ENCODE measurements around the gene PHF2.
"Not testable (repeated sequence)": the region's sequence is repeated elsewhere in the genome, so short reads cannot be mapped to it uniquely, and the experiment has no call there.

Gene PHF2

DNA sequence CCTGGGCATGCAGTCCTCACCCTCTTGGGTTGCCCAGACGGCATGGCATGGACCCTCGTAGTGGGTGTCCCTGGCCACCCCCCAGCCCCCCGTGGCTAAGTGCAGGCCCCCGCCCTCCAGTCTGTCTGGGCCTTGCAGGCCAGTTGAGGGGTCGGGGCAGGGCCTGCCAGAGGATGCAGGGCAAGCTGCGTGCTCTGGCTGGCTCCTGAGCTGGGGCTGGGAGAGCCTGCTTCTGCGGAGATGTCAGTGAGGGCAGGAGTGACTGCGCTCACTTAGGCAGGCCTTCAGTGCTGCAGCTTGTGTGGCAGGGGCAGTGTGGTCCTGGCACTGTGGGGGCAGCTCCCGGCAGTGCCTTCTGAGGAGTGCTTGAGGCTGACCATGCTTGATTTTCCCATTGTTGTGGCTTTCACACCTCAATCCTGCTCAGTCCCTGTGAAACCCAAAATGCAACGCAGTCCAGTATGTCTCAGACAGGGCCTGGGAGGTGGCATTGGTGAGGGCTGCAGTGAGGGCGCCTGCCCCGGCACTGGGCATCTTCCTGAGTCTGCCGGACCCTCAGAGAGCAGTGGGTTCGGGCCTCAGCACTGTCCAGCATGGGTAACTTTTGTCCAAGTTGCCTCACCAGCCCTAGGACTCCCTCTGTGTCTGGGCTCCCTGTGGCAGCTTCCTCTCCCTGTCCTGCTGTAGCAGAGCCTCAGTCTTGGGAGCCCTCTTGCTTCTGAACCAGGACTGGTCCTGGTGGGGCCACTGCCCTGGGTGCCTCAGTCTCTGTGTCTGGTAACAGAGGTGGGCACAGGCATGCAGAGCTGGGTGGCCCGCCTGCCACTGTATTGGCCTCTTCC is 93.0 kb downstream of the PHF2 start:
- TF ChIP-seq, protein P1, sequence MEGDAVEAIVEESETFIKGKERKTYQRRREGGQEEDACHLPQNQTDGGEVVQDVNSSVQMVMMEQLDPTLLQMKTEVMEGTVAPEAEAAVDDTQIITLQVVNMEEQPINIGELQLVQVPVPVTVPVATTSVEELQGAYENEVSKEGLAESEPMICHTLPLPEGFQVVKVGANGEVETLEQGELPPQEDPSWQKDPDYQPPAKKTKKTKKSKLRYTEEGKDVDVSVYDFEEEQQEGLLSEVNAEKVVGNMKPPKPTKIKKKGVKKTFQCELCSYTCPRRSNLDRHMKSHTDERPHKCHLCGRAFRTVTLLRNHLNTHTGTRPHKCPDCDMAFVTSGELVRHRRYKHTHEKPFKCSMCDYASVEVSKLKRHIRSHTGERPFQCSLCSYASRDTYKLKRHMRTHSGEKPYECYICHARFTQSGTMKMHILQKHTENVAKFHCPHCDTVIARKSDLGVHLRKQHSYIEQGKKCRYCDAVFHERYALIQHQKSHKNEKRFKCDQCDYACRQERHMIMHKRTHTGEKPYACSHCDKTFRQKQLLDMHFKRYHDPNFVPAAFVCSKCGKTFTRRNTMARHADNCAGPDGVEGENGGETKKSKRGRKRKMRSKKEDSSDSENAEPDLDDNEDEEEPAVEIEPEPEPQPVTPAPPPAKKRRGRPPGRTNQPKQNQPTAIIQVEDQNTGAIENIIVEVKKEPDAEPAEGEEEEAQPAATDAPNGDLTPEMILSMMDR (IDR thresholded peaks at IDR 0.05; ENCODE audit: insufficient read depth, low read length, poor library complexity, severe bottlenecking): no peak
- no peak for DNase-seq (ENCODE audit: extremely low read depth, insufficient read length)
- peaks cover 2% of the 10 kb centered on the region; the same call in 1 of the 2 replicates for H3K36me3 ChIP-seq (ENCODE audit: control insufficient read depth, insufficient read depth, low read length)

DNA sequence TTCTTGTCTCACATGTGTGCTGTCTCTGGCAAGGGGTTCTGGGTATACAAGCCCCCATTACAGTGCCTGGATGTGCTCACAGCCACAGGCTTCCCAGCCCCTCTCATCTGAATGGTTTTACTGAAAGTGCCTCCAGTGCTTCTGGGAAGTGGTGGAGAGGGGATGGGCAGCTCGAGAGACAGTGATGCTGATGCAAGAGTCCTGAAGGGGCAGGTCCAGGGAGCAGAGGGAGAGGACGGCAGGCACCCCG is 93.5 kb downstream of the PHF2 start:
- TF ChIP-seq, protein P1 (IDR thresholded peaks at IDR 0.05; ENCODE audit: insufficient read depth, low read length, poor library complexity, severe bottlenecking): no peak
- peaks cover 2% of the 10 kb centered on the region for H3K36me3 ChIP-seq (ENCODE audit: control insufficient read depth, insufficient read depth, low read length)

More for the DNA sequence above, 93.0 kb downstream of the PHF2 start:
- Histone ChIP-seq H3K4me3 (replicated peaks; ENCODE audit: low read depth, low read length) (no peak overlapping the region), H3K27me3 (replicated peaks; ENCODE audit: control insufficient read depth, insufficient read depth, low read length) (no peaks in the 10 kb centered on the region)

DNA sequence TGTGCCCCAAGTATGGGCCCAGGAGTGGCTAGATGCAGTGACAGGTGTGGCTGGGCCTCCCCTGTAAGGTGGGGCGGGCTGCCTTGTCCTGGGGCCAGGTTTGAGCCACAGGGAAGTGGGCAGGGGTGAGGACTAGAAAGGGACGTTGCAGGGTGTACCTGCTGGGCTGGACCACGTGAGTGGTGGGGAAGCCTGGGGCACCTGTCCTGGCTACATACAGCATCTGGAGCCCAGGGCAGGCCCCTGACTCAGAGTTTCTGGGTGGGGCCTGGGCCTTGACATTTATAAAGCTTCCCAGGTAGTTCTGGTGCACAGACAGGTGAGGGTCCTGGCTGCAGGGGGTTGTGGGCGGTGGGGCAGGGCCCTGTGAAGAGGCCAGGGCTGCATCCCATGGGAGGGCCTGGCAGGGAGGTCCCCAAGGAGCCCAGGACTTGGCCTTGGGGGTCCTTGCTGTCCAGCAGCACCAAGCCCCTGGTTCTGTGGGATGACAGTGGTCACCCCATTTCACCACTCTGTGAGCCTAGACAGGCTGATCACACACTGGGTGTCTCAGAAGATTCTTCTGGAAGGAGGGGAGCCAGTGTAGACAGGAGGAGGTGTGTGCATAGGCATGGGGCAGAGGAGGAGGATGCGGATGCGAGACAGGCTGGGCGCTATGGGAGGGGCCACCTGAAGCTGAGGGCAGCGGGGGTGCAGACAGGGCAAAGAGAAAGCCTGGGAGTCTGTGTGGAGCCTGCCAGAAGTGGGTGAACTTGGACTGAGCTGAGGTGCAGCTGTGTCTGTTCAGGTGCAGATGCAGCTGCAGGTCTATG is 94.0 kb downstream of the PHF2 start:
- TF ChIP-seq, protein P1 (IDR thresholded peaks at IDR 0.05; ENCODE audit: insufficient read depth, low read length, poor library complexity, severe bottlenecking): no peak
- no peak for DNase-seq (ENCODE audit: extremely low read depth, insufficient read length)
- peaks cover 2% of the 10 kb centered on the region for H3K36me3 ChIP-seq (ENCODE audit: control insufficient read depth, insufficient read depth, low read length)

More for the DNA sequence above, 93.5 kb downstream of the PHF2 start:
- Histone ChIP-seq H3K27me3 (replicated peaks; ENCODE audit: control insufficient read depth, insufficient read depth, low read length) (no peaks in the 10 kb centered on the region), H3K4me3 (replicated peaks; ENCODE audit: low read depth, low read length) (no peak overlapping the region)
- no peak for DNase-seq (ENCODE audit: extremely low read depth, insufficient read length)

DNA sequence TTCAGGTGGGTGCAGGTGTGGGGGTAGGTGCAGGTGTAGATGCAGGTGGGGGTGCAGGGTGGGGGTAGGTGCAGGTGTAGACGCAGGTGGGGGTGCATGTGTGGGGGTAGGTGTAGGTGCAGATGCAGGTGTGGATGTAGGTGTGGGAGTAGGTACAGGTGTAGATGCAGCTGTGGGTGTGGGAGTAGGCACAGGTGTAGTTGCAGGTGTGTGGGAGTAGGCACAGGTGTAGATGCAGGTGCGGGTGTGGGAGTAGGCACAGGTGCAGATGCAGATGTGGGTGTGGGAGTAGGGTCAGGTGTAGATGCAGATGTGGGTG is 94.6 kb downstream of the PHF2 start:
- Histone ChIP-seq H3K4me3 (replicated peaks; ENCODE audit: low read depth, low read length) (no peak overlapping the region), H3K36me3 (ENCODE audit: control insufficient read depth, insufficient read depth, low read length) (peaks cover 2% of the 10 kb centered on the region), H3K27me3 (replicated peaks; ENCODE audit: control insufficient read depth, insufficient read depth, low read length) (no peaks in the 10 kb centered on the region)
- TF ChIP-seq, protein P1 (IDR thresholded peaks at IDR 0.05; ENCODE audit: insufficient read depth, low read length, poor library complexity, severe bottlenecking): no peak
- DNase-seq (ENCODE audit: extremely low read depth, insufficient read length): no peak

More for the DNA sequence above, 94.0 kb downstream of the PHF2 start:
- Histone ChIP-seq H3K27me3 (replicated peaks; ENCODE audit: control insufficient read depth, insufficient read depth, low read length) (no peaks in the 10 kb centered on the region), H3K4me3 (replicated peaks; ENCODE audit: low read depth, low read length) (no peak overlapping the region)

DNA sequence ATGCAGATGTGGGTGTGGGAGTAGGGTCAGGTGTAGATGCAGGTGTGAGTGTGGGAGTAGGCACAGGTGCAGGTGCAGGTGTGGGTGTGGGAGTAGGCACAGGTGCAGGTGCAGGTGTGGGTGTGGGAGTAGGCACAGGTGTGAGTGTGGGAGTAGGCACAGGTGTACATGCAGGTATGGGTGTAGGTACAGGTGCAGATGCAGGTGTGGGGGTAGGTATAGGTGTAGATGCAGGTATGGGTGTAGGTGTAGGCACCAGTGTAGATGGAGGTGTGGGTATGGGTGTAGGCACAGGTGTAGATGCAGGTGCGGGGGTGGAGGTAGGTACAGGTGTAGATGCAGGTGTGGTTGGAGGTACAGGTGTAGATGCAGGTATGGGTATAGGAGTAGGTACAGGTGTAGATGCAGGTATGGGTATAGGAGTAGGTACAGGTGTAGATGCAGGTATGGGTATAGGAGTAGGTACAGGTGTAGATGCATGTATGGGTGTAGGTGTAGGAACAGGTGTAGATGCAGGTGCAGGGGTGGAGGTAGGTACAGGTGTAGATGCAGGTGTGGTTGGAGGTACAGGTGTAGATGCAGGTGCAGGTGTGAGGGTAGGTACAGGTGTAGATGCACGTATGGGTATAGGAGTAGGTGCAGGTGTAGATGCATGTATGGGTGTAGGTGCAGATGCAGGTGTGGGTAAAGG is 96.1 kb downstream of the PHF2 start:
- DNase-seq (ENCODE audit: extremely low read depth, insufficient read length); H3K27me3 ChIP-seq (replicated peaks; ENCODE audit: control insufficient read depth, insufficient read depth, low read length); H3K4me3 ChIP-seq (replicated peaks; ENCODE audit: low read depth, low read length); H3K36me3 ChIP-seq (ENCODE audit: control insufficient read depth, insufficient read depth, low read length): not testable (repeated sequence)
